NCI-H2171 (cell line): ENCODE results near the gene LARGE2.

Experiments used
- DNase-seq: peaks from one replicate; lab custom pipeline; 2025; lab: John Stamatoyannopoulos, UW

LARGE2 gene

GRCh38 chr11:45930031-45930794 is 7.8 kb downstream of the LARGE2 start:
- peak; percentile 80 for DNase-seq

GRCh38 chr11:45930951-45931570 is 8.6 kb downstream of the LARGE2 start:
- DNase-seq, result no peak

GRCh38 chr11:45931739-45932138 is 9.3 kb downstream of the LARGE2 start:
- DNase-seq, result no peak

GRCh38 chr11:45932217-45932616 is 9.8 kb downstream of the LARGE2 start:
- DNase-seq, result no peak

GRCh38 chr11:45933131-45933831 is 10.8 kb downstream of the LARGE2 start:
- no peak for DNase-seq

- no peak for DNase-seq
These were observed 11.6 kb downstream of the LARGE2 start for GRCh38 chr11:45933846-45934579.

- DNase-seq, result peak; percentile 18
These were observed 12.3 kb downstream of the LARGE2 start for GRCh38 chr11:45934580-45935318.

- no peak for DNase-seq
These were observed 13.1 kb downstream of the LARGE2 start for GRCh38 chr11:45935349-45936064.

GRCh38 chr11:45936511-45937054 is 14.1 kb downstream of the LARGE2 start:
- no peak for DNase-seq

GRCh38 chr11:45937916-45938315 is 15.5 kb downstream of the LARGE2 start:
- no peak for DNase-seq

- DNase-seq, result no peak
These were observed 17.4 kb downstream of the LARGE2 start for GRCh38 chr11:45939836-45940235.

- DNase-seq, result no peak
These were observed 18.8 kb downstream of the LARGE2 start for GRCh38 chr11:45941285-45941684.

GRCh38 chr11:45942381-45942780 is 19.9 kb downstream of the LARGE2 start:
- DNase-seq, result no peak

- DNase-seq, result no peak
These were observed 23.0 kb downstream of the LARGE2 start for GRCh38 chr11:45945397-45945999.

GRCh38 chr11:45947885-45948284 is 25.4 kb downstream of the LARGE2 start:
- DNase-seq, result no peak

- DNase-seq, result no peak
These were observed 25.9 kb downstream of the LARGE2 start for GRCh38 chr11:45948356-45948755.

GRCh38 chr11:45949992-45950407 is 27.5 kb downstream of the LARGE2 start:
- no peak for DNase-seq

- no peak for DNase-seq
These were observed 37.4 kb downstream of the LARGE2 start for GRCh38 chr11:45959851-45960250.

- no peak for DNase-seq
These were observed 38.1 kb downstream of the LARGE2 start for GRCh38 chr11:45960387-45961095.
